ENCODE data around the gene FHOD3. TPM values are rescaled to one million over a fixed set of nuclear protein-coding genes. Genes with fewer than 3 reads are reported as not detected.

FHOD3 gene
- total and polyA plus RNA-seq, 9 of the 15 experiments (the other 6 are each of a cell fraction or from before 2014, with no cell fraction given) = 0.11 TPM; not detected in 8

GRCh38 chr18:36451454-36452251 is 154.1 kb downstream of the FHOD3 start:
- ChIA-PET CTCF (ENCODE audit: low intra/inter-chr PET ratio) (no interaction called here), POLR2A (interaction anchor here (1.0 to 1.3 kb wide), 3 partner anchors 10 to 15 kb away, joined by 3 to 5 read pairs (median 4); no protein-coding TSS in a partner anchor)
- no peak overlapping the region for H3K9ac ChIP-seq (ENCODE audit: insufficient read depth in 1 of 2, low read depth in 2 of 2, low read length in 2 of 2)
- no peak for DNase-seq (ENCODE audit: extremely low read depth in 1 of 4, low spot score in 3 of 4)
- no peaks in the 10 kb centered on the region; the same call in 1 of the 2 replicates for H4K20me1 ChIP-seq (replicated peaks; ENCODE audit: control insufficient read depth, insufficient read depth, low read length)
- no peak overlapping the region for H3K4me3 ChIP-seq
- under 1% methylated on average over 14 of the region's 15 CpGs for WGBS (ENCODE audit: insufficient coverage, low coverage, missing lambda C conversion rate)
- BruUV-seq (replicated peaks) = no TSS peak
- peaks cover 8 to 24% of the 10 kb centered on the region in 2 experiments; a peak in 4 of 5 replicates for H3K27me3 ChIP-seq (ENCODE audit: control insufficient read depth in 2 of 2, insufficient read depth in 2 of 2, low read length in 2 of 2)
- no peaks in the 10 kb centered on the region for H3K9me3 ChIP-seq (replicated peaks; ENCODE audit: control insufficient read depth, insufficient read depth, low read depth, low read length)
- H3K79me2 ChIP-seq (ENCODE audit: control insufficient read depth, insufficient read depth, low read length) = no peaks in the 10 kb centered on the region
- in situ Hi-C loops (cut with MboI) (no loop called here), intact Hi-C loops (cut with micrococcal nuclease) (no loop called here)
- TF ChIP-seq EWSR1 (IDR thresholded peaks at IDR 0.05; ENCODE audit: borderline replicate concordance, low read depth, partially characterized antibody) = no peak
- no peak for TF ChIP-seq NELFE (IDR thresholded peaks at IDR 0.05; ENCODE audit: insufficient read depth, insufficient read length)
- TF ChIP-seq PATZ1 (CRISPR knock-in tag; IDR thresholded peaks at IDR 0.05; ENCODE audit: borderline replicate concordance) = no peak
- TF ChIP-seq STAT6 (CRISPR knock-in tag; IDR thresholded peaks at IDR 0.05) = no peak
- TF ChIP-seq TEAD4 (IDR thresholded peaks at IDR 0.05; ENCODE audit: low read length) = no peak
- no peak for TF ChIP-seq TEAD4 (CRISPR knock-in tag; IDR thresholded peaks at IDR 0.05; ENCODE audit: borderline replicate concordance)
- TF ChIP-seq PTBP1 (IDR thresholded peaks at IDR 0.05; ENCODE audit: low read depth, low read length) = no peak
- TF ChIP-seq ZNF830 (CRISPR knock-in tag; IDR thresholded peaks at IDR 0.05) = no peak
- no peak for TF ChIP-seq CTBP1 (IDR thresholded peaks at IDR 0.05; ENCODE audit: borderline replicate concordance)
- TF ChIP-seq RNF2 (IDR thresholded peaks at IDR 0.05) = no peak
- TF ChIP-seq ESRRA (IDR thresholded peaks at IDR 0.05; ENCODE audit: borderline replicate concordance, low read depth) = no peak
- no peak overlapping the region for H3K4me2 ChIP-seq (ENCODE audit: insufficient read depth, low read length)
- H3K36me3 ChIP-seq (ENCODE audit: control insufficient read depth, insufficient read depth, low read length) = no peaks in the 10 kb centered on the region
- no peak for ATAC-seq
- no peaks in the 10 kb centered on the region for H3K4me1 ChIP-seq (replicated peaks in 1 of 2; ENCODE audit: control insufficient read depth in 2 of 2, insufficient read depth in 2 of 2, low read length in 2 of 2)
- no peak overlapping the region for H2AFZ ChIP-seq (ENCODE audit: low read depth, low read length)
- H3K9me1 ChIP-seq (ENCODE audit: control insufficient read depth, insufficient read depth, low read length) = no peaks in the 10 kb centered on the region
- no peak overlapping the region for H3K27ac ChIP-seq (ENCODE audit: extremely low read depth, low read depth, low read length)
- no peak for FAIRE-seq

Measured in K562 (cell line).